HCEC 1CT (cell line): ENCODE results near the gene RMND5A.
"Not testable (repeated sequence)": the region's sequence is repeated elsewhere in the genome, so short reads cannot be mapped to it uniquely, and the experiment has no call there.

Source experiments
- DNase-seq: peaks from one replicate; pipeline ENCODE4 v3.0.0-alpha.2; 2017

Gene RMND5A

DNA sequence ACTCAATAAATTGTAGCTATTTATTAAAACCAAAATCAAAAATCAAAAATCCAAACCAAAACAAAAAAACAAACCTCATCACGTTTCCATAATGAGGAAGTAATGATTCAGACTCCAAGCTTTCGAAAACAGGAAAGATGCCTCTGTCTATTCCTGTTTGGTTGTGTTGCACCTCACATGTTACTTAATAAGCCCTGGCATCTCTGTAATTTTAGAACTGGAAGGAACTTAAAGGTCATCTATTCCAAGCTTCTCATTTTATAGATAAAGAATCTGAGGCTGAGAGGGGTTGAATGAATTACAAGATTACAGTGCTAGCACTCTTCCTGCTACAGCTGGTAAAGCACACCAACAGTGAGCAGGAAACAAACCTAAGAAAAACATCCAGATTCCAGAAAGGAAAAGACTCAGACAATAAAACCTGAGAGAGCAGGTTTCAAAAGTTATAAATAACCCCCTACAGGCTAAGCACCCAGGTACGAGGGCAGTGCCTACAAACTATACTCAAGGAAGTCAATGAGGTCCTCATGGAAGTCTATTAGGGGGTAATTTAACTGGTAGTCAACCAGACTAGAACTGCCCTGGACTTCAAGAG is 5.4 kb upstream of the RMND5A start:
- DNase-seq: not testable (repeated sequence)

DNA sequence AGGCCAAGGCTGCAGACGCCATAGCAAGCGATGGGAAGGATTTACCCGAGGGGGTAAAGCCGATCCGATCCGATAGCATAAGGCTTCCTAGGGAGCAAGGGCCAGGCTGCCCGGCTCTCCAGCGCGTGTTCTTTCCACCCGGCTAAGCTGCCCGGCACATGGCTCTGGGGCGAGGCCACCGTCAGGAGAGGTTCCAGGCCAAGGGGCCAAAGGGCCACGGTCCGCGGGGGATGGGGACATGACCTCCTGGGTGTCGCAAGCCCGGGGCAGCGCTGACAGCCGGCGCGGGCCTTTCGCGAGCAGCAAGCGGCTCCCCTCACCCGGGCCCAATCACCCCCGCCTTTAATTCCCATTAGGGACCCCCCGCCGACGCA is 841 bp upstream of the RMND5A start:
- DNase-seq: not testable (repeated sequence)

DNA sequence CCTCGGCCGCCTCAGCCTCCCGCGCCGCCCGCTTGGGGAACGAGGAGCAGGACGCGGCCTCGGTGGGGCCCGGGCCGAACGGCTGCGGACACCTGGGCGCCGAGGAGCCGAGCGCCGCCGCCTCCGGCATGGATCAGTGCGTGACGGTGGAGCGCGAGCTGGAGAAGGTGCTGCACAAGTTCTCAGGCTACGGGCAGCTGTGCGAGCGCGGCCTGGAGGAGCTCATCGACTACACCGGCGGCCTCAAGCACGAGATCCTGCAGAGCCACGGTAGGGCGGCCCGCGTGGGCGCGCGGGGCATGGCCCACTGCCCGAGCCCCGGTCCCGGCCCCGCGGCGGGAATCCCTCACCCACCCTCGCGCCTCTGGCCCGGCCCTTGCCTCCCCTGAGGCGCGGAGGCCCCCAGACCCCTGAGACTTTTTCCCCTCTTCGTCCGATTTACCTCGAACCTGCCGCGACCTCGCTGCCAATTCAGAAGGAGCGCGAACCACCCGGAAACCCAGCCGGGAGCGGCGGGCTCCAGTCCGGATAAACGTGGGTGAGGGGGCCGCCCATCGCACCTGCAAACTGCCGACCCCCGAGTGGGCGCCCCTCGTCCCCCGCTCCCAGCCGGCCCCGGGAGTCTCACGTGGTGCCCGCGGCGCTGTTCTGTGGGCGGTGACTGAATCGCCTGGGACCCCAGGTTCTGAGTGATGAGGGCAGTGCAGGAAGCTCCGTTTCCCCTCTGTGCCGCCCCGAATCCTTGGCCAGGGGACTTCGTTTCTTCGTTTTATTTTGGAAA is 639 bp downstream of the RMND5A start:
- peak; percentile 31 for DNase-seq

DNA sequence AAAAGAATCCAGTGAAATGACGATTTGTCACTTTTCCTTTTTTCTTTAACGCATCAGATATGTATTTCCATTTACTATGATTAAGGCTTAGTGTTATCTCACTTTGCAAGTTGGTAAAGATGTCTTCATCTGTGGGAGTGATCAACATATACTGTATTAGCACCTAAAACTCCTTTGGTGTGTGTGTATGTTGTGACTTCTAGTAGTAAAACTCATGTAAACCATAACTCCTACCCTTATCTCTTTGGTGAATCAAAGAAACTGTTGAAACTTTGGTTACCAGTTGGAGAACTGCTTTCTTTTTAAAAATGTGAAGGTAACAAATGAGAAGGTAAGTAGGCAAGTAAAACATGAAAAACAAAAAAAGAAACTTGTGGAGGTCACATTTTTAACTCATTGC is 5.6 kb downstream of the RMND5A start:
- not testable (repeated sequence) for DNase-seq

DNA sequence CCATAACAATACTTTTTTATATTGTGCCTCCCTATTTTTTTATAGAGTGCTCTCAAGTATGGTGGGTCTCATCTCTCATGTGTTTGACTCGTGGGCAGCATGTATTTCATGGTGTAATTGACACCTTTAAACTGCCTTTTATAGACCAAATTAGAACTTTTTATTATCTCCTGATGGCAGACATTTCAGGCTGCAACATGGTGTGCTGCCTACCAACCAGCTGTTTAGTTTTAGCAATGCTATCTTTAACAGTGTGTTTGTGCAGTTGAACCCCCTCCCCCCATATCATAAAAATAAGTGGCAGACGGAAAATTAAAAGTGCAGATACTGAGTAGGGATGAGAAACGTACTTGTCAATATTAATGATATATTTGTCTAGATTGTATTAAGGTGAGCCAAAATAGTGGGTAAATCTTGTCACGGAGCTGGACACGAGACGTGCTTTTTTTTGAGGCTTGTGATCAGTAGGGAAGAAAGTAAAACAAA is 12.0 kb downstream of the RMND5A start:
- not testable (repeated sequence) for DNase-seq

DNA sequence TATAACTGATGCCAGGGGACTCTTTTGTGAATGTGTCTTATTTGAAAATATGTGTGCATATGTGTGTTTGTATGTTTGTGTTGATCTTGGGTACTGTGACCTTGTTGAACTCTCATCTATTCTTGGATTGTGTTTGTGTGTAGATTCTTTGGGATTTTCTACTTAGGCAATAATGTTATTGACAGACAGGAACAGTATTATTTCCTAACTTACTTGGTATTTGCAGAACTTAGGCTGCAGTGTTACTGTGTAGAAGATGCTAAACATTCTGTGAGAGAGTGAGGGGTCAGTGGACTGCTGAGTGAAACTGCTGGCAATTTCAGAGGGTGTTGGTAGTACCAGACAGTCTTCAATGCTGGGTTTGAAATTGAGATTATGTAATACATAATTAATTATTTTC is 12.7 kb downstream of the RMND5A start:
- not testable (repeated sequence) for DNase-seq

DNA sequence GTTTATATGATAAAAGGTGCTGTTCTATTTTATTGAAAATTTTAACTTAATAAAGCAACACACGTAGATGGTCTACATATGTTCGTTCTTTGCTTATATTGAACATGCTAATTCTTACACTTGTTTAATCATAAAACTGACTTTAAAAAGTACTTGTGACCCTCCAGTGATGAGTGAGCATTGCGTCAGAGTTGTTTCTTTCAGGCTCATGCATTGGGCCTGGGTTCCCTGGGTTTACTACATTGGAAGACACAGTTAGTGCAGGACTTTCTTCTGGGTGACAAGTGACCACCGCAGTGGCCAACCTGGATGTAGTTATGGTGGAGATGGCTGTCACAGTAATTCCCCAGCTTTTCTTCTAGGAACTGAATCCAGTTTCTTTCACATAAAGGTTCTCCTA is 13.4 kb downstream of the RMND5A start:
- DNase-seq: not testable (repeated sequence)

DNA sequence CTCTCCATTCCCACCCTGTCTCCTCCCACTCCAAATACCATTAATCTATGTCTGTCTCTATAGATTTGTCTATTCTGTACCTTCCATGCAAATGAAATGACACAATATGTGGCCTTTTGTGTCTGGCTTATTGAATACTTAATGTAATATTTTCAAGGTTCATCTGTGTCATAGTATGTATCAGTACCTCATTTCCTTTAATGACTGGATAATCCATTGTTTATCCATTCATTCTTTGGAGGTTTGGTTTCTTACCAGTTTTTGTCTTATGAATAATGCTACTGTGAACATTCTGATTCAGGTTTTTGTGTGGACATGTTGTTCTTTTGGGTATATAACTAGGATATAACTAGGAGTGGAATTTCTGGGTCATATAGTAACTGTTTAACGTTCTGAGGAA is 14.8 kb downstream of the RMND5A start:
- DNase-seq: peak; percentile 50

DNA sequence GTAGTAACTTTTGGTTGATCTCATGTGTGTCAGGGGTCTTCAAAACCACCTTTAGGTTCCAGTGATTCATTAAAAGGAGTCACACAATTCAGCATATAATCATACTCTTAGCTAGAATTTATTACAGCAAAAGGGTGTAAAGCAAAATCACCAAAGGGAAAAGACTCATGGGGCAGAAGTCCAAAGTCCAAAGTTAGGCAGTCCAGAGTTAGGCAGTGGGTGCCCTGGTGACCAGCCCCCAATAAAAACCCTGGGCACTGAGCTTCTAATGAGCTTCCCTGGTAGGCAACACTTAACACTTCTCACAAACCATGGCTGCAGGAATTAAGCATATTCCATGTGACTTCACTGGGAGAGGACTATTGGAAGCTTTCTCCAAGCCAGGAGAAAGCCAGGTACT is 19.4 kb downstream of the RMND5A start:
- DNase-seq: not testable (repeated sequence)

DNA sequence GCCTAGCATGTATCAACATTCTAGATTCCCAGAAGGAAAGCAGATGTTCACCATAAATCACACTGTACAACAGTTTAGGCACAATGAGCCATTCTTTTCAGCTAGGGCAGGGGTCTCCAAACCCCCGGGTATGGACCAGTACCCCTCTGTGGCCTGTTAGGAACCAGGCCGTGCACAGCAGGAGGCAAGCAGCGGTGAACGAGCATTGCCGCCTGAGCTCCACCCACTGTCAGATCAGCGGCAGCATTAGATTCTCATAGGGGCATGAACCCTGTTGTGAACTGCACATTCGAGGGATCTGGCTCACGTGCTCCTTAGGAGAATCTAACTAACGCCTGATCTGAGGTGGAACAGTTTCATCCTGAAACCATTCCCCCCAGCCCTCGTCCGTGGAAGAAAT is 19.8 kb downstream of the RMND5A start:
- not testable (repeated sequence) for DNase-seq

DNA sequence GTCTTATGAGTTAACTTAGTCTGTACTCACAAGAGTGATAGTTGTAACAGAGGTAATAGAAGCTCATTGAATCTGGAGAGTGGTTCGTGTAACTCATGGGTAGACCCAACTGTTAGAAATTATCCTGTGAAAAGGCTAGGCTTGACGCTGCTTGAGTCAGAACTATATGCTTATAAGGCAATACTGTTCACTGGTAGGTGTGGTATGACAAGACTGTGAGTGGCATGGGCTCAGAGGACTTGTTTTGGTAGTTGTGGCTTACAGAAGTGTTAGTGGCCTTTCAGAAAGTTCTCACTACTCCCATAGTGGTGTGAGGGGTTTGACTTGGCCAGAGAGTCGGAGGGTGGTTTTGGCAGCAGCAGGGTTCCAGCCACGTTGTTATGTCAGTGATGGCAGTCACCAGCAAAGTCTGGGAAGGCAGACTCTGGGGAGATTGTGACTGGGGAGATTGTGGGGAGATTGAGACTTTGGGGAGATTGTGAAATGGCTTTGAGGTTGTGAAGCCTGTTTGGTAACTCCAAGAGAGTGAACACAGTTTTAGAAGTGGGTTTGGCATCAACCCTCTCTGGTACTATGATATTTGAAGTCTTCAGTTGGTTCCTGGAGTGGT is 21.9 kb downstream of the RMND5A start:
- DNase-seq: not testable (repeated sequence)

DNA sequence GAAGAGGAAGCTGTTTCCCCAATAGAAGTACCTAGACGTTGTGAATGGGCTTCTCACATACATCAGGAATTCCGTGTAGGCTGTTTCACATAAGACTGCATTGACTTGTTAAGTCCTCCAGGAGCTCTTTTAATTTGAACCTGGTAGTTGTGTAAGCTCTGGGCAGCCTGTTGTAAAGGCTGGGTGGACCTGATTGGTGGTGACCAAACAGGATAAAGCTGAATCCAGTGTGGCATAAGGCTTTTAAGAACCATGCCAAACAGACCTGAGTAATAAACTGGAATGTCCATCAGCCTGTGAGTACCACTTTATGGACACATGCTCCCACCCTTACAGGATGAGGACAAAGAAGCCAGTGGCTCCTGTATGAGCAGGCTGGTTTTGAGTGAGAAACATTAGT is 24.1 kb downstream of the RMND5A start:
- DNase-seq: no peak

DNA sequence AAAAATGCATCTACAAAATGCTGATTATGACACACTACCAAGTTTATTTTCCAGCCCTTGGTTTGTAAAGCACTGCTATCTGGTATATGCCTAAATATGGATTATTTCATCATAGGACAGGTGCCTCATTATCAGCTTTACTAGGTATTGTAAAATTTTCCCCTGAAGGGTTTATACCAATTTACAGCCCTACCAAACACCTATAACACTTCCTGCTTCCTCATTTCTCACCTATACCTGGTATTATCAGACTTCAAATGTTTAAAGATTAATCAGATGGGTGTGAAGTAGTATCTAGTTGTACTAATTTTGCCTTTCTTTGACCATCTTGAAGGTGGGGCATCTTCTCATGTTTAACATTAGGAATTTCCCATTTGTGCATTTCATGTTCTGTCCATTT is 26.8 kb downstream of the RMND5A start:
- no peak for DNase-seq

DNA sequence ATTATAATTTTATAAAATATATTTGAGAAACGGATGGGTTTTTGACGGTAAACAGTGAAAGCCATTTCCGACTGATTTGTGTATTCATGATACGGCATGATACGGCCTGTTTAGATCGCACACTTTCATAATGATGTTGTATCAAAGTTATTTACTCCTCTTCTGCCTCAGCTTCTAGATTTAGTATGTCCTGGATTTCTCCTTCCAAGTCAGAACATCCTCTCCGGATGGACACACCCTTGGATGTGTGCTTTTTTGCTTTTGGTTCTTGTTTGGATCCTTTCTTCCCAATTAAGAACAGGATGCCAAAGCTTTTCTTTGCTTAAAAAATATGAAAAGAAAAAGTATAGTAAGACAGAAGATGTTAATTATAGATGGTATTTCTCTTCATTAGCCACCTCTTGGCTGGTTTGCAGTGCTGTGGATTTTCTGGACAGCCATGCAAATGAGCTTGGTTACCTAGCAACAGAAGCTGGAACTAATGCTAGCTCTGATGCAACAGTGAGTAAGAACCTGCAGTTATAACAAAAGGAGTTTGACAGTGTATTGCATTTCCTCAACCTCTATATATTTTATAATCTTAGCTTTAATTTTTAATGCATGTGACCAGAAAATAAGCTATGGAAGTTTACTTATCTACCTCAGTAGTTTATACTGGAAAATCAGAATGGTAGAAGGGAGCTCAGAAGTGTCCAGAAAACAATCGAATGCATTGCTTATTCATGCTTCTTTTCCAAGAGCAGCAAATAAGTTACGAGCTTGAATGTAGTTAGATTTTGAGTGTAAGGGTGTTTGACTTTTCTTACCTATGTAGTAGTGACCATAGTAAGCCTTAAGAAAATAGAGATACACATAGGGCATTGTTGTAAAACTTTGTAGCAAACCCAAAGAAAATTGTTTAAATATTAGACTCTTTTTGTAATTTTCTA is 27.9 kb downstream of the RMND5A start:
- peak; percentile 79 for DNase-seq

DNA sequence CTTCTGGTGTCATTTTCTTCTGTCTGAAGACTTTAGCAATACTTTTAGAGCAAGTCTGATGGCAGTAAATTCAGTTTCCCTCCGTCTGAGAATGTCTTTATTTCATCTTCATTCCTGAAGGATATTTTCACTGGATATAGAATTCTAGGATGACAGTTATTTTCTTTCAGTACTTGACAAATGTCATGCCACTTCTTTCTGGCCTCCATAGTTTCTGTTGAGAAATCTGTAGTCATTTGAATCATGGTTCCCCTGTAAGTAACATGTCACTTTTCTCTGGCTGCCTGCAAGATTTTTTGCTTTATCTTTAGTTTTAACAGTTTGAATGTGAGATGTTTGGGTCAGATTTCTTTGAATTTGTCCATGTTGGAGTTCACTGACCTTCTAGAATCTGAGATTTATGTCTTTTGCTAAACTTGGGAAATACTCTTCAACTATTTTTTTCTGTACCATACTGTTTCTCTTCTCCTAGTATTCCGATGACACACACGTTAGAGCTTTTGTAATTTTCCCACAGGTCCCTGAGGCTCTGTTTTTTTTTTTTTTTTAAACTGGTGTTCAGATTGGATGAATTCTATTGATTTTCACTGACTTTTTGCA is 30.2 kb downstream of the RMND5A start:
- no peak for DNase-seq

DNA sequence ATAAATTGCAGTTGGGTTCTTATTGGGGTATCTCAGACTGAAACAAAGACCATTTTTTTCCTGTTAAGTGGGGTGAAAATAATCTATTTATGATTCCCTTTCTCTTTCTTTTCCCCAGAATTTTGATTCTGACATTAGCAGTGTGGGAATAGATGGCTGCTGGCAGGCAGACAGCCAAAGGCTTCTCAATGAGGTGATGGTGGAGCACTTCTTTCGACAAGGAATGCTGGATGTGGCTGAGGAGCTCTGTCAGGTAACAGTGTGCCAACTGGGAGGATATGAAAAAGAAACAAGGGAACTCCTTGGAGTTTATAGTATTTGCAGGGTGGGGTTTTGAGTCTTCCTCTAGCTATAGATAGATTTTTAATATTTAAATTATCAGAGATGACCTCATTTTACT is 31.7 kb downstream of the RMND5A start:
- DNase-seq: no peak

DNA sequence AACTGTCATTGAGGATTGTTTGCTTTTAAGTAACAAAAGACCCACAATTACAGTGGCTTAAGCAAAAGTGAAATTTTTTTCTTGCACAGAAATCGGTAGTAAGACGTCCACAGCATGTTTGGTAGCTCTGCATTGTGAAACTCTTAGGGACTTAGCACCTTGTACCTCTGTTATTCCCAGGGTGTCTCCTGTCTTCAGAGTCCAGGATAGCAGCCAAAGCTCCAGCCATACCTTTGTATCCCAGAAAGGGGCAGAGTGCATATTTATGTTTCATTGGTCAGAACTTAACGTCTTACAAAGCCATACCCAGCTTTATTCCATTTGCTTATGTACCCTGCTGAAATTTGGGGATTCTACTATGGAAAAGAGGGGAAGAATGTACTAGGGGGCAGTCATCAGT is 32.8 kb downstream of the RMND5A start:
- DNase-seq: no peak

DNA sequence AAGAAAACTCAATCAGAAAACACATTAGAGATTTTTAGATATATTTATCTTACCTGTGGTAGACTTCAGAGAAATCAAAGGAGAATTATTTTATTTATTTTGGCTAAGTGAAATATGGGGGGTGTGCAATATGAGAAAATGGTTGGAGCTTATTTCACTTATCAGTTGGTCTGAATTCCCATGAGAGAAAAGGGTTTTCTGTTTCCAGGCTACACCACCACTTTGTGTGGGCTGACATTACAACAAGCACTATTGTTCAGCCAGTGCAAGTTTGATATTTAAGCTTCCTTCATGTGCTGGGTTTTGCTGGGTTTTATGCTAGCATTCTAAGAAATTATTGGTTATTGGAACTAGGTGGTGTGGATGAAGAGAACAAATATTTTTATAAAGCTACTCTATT is 33.5 kb downstream of the RMND5A start:
- DNase-seq: no peak

DNA sequence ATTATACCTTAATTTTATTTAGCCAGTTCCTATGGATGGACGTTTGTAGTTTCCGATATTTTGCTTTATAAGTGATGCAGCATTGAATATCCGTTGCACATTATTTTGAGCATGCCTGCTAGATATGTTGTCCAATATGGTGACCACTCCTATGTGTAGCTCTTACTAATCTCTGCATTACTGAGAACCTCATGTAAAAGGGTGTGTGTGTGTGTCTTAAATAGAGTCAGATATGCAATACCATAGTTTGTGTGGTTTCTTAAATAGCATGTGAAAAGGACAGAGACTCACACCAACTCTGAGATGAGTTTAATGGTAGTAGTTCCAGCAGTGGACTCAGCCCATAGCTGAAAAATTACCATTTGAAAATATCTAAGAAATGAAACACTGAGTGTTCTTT is 38.3 kb downstream of the RMND5A start:
- no peak for DNase-seq

DNA sequence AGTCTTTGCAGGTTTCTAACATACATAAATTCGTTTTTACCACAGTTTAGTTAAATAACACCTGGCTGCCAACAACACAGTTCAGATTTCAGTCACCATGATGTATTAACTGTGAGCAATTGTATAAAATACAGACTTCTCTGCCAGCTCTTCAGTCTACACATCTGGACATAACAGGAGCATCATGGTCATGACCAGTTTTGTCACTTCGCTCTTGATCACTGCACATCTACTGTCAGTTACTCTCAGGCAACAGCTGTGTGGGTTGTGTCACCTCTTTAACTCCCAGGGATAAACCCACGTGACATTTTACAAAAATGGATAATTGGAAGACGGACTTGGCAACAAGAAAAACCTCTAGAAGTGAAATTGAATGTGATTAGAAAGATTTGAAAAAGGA is 40.3 kb downstream of the RMND5A start:
- DNase-seq: no peak

DNA sequence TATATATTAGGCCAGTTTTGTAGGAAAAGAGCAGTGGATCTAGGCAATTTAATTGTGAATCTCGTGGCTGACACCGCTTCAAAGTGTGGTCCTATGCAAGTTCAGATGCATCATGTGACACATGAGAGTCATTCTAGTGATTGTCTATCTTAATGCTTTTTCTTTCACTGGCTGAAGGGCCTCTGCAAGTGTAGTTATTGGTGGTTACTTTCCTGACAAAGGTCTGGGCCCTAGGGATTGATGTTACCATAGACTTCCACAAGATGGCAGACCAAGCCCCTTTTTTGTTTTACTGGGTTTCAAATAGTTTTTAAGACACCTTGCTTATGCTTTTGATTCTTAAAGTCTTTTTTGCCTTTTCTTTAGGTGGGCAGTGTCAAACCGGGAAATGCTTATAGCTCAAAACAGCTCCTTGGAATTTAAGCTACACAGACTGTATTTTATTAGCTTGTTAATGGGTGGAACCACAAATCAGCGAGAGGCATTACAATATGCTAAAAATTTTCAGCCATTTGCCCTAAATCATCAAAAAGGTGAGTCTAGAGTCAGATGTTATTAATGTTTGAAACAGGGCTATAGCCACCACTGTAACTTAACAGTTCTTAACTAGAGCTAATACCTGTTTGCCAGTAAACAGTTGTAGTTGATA is 44.7 kb downstream of the RMND5A start:
- DNase-seq: peak; percentile 34

DNA sequence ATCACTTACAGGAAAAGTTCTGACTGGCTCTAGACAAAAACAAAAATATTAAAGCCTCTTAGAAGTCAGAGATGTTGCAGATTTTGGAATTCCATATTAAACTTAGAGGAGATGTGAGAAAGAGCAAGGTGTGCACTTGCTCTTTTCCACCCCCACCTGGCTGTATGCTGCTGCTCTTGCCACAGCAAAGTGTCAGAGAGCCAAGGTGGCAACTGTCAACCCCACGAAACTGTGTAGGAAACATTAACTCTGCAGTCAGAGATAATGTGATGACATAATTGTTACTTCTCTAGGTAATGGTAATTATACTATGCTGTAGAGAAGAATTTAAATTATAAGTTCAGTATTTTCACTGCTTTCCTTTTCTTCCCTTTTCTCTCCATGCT is 45.2 kb downstream of the RMND5A start:
- no peak for DNase-seq
